Measurements from ENCODE around the gene ARHGAP26.

Gene ARHGAP26

GRCh38 chr5:143173139-143173889 is 403.1 kb downstream of the ARHGAP26 start:
- no peak overlapping the region for H3K9ac ChIP-seq (ENCODE audit: low read length in 5 of 5)
- H3K27me3 ChIP-seq (ENCODE audit: control insufficient read depth in 5 of 5, insufficient read depth in 4 of 5, low read length in 5 of 5): no peaks in the 10 kb centered on the region
- H3K9me3 ChIP-seq (ENCODE audit: control insufficient read depth in 5 of 5, low read length in 5 of 5): no peaks in the 10 kb centered on the region
- H3K27ac ChIP-seq (ENCODE audit: low read depth, low read length): no peak overlapping the region
- no peak overlapping the region for H3K4me3 ChIP-seq (ENCODE audit: low read depth in 1 of 5, low read length in 5 of 5)
- H3K36me3 ChIP-seq (ENCODE audit: control insufficient read depth in 5 of 5, insufficient read depth in 5 of 5, low read length in 5 of 5): peaks cover 0 to 9% (median 0%) of the 10 kb centered on the region in 5 donors
- peaks cover 0 to 10% (median 6%) of the 10 kb centered on the region in 5 donors for H3K4me1 ChIP-seq (ENCODE audit: control insufficient read depth in 5 of 5, insufficient read depth in 5 of 5, low read length in 5 of 5)

GRCh38 chr5:143174714-143175398 is 404.7 kb downstream of the ARHGAP26 start:
- H3K9me3 ChIP-seq (ENCODE audit: control insufficient read depth in 5 of 5, low read length in 5 of 5): no peaks in the 10 kb centered on the region
- H3K27me3 ChIP-seq (ENCODE audit: control insufficient read depth in 5 of 5, insufficient read depth in 4 of 5, low read length in 5 of 5): no peaks in the 10 kb centered on the region
- peaks cover 0 to 9% (median 0%) of the 10 kb centered on the region in 5 donors for H3K36me3 ChIP-seq (ENCODE audit: control insufficient read depth in 5 of 5, insufficient read depth in 5 of 5, low read length in 5 of 5)
- no peak overlapping the region for H3K27ac ChIP-seq (ENCODE audit: low read depth, low read length)
- no peak overlapping the region for H3K4me3 ChIP-seq (ENCODE audit: low read depth in 1 of 5, low read length in 5 of 5)
- H3K9ac ChIP-seq (ENCODE audit: low read length in 5 of 5): no peak overlapping the region
- H3K4me1 ChIP-seq (ENCODE audit: control insufficient read depth in 5 of 5, insufficient read depth in 5 of 5, low read length in 5 of 5): peaks cover 0 to 10% (median 6%) of the 10 kb centered on the region in 5 donors

GRCh38 chr5:143176048-143176447 is 405.9 kb downstream of the ARHGAP26 start:
- Histone ChIP-seq H3K9me3 (ENCODE audit: control insufficient read depth in 5 of 5, low read length in 5 of 5) (no peaks in the 10 kb centered on the region), H3K27me3 (ENCODE audit: control insufficient read depth in 5 of 5, insufficient read depth in 4 of 5, low read length in 5 of 5) (no peaks in the 10 kb centered on the region), H3K9ac (ENCODE audit: low read length in 5 of 5) (no peak overlapping the region), H3K4me1 (ENCODE audit: control insufficient read depth in 5 of 5, insufficient read depth in 5 of 5, low read length in 5 of 5) (peaks cover 0 to 14% (median 9%) of the 10 kb centered on the region in 5 donors), H3K36me3 (ENCODE audit: control insufficient read depth in 5 of 5, insufficient read depth in 5 of 5, low read length in 5 of 5) (peaks cover 0 to 9% (median 0%) of the 10 kb centered on the region in 5 donors), H3K27ac (ENCODE audit: low read depth, low read length) (no peak overlapping the region), H3K4me3 (ENCODE audit: low read depth in 1 of 5, low read length in 5 of 5) (no peak overlapping the region)

- Histone ChIP-seq H3K9me3 (ENCODE audit: control insufficient read depth in 5 of 5, low read length in 5 of 5) (no peaks in the 10 kb centered on the region), H3K27ac (ENCODE audit: low read depth, low read length) (no peak overlapping the region), H3K9ac (ENCODE audit: low read length in 5 of 5) (no peak overlapping the region), H3K4me3 (ENCODE audit: low read depth in 1 of 5, low read length in 5 of 5) (no peak overlapping the region), H3K4me1 (ENCODE audit: control insufficient read depth in 5 of 5, insufficient read depth in 5 of 5, low read length in 5 of 5) (peaks cover 0 to 13% (median 8%) of the 10 kb centered on the region in 5 donors), H3K36me3 (ENCODE audit: control insufficient read depth in 5 of 5, insufficient read depth in 5 of 5, low read length in 5 of 5) (peaks cover 0 to 9% (median 0%) of the 10 kb centered on the region in 5 donors), H3K27me3 (ENCODE audit: control insufficient read depth in 5 of 5, insufficient read depth in 4 of 5, low read length in 5 of 5) (no peaks in the 10 kb centered on the region)
Measured at GRCh38 chr5:143177263-143177983, 407.2 kb downstream of the ARHGAP26 start.

- H3K4me1 ChIP-seq (ENCODE audit: control insufficient read depth in 5 of 5, insufficient read depth in 5 of 5, low read length in 5 of 5): peaks cover 0 to 18% (median 8%) of the 10 kb centered on the region in 5 donors
- no peaks in the 10 kb centered on the region for H3K9me3 ChIP-seq (ENCODE audit: control insufficient read depth in 5 of 5, low read length in 5 of 5)
Measured at GRCh38 chr5:143179126-143179740, 409.1 kb downstream of the ARHGAP26 start.

GRCh38 chr5:143180751-143181150 is 410.6 kb downstream of the ARHGAP26 start:
- no peak overlapping the region for H3K27ac ChIP-seq (ENCODE audit: low read depth, low read length)

More at GRCh38 chr5:143179126-143179740, 409.1 kb downstream of the ARHGAP26 start:
- peaks cover 0 to under 1% (median 0%) of the 10 kb centered on the region in 5 donors for H3K36me3 ChIP-seq (ENCODE audit: control insufficient read depth in 5 of 5, insufficient read depth in 5 of 5, low read length in 5 of 5)
- no peak overlapping the region for H3K9ac ChIP-seq (ENCODE audit: low read length in 5 of 5)
- H3K4me3 ChIP-seq (ENCODE audit: low read depth in 1 of 5, low read length in 5 of 5): no peak overlapping the region
- H3K27me3 ChIP-seq (ENCODE audit: control insufficient read depth in 5 of 5, insufficient read depth in 4 of 5, low read length in 5 of 5): no peaks in the 10 kb centered on the region
- H3K27ac ChIP-seq (ENCODE audit: low read depth, low read length): no peak overlapping the region

GRCh38 chr5:143181173-143181572 is 411.0 kb downstream of the ARHGAP26 start:
- H3K9ac ChIP-seq (ENCODE audit: low read length in 5 of 5): no peak overlapping the region
- no peaks in the 10 kb centered on the region for H3K9me3 ChIP-seq (ENCODE audit: control insufficient read depth in 5 of 5, low read length in 5 of 5)
- no peaks in the 10 kb centered on the region for H3K36me3 ChIP-seq (ENCODE audit: control insufficient read depth in 5 of 5, insufficient read depth in 5 of 5, low read length in 5 of 5)
- H3K27me3 ChIP-seq (ENCODE audit: control insufficient read depth in 5 of 5, insufficient read depth in 4 of 5, low read length in 5 of 5): no peaks in the 10 kb centered on the region
- H3K4me3 ChIP-seq (ENCODE audit: low read depth in 1 of 5, low read length in 5 of 5): no peak overlapping the region
- H3K27ac ChIP-seq (ENCODE audit: low read depth, low read length): no peak overlapping the region
- peaks cover 0 to 22% (median 12%) of the 10 kb centered on the region in 5 donors for H3K4me1 ChIP-seq (ENCODE audit: control insufficient read depth in 5 of 5, insufficient read depth in 5 of 5, low read length in 5 of 5)

More at GRCh38 chr5:143180751-143181150, 410.6 kb downstream of the ARHGAP26 start:
- no peak overlapping the region for H3K4me3 ChIP-seq (ENCODE audit: low read depth in 1 of 5, low read length in 5 of 5)
- H3K9ac ChIP-seq (ENCODE audit: low read length in 5 of 5): no peak overlapping the region
- no peaks in the 10 kb centered on the region for H3K36me3 ChIP-seq (ENCODE audit: control insufficient read depth in 5 of 5, insufficient read depth in 5 of 5, low read length in 5 of 5)
- H3K4me1 ChIP-seq (ENCODE audit: control insufficient read depth in 5 of 5, insufficient read depth in 5 of 5, low read length in 5 of 5): peaks cover 0 to 22% (median 12%) of the 10 kb centered on the region in 5 donors
- H3K9me3 ChIP-seq (ENCODE audit: control insufficient read depth in 5 of 5, low read length in 5 of 5): no peaks in the 10 kb centered on the region
- no peaks in the 10 kb centered on the region for H3K27me3 ChIP-seq (ENCODE audit: control insufficient read depth in 5 of 5, insufficient read depth in 4 of 5, low read length in 5 of 5)

GRCh38 chr5:143182106-143182505 is 411.9 kb downstream of the ARHGAP26 start:
- H3K27ac ChIP-seq (ENCODE audit: low read depth, low read length): no peak overlapping the region
- H3K9ac ChIP-seq (ENCODE audit: low read length in 5 of 5): no peak overlapping the region
- peaks cover 0 to 26% (median 11%) of the 10 kb centered on the region in 5 donors for H3K4me1 ChIP-seq (ENCODE audit: control insufficient read depth in 5 of 5, insufficient read depth in 5 of 5, low read length in 5 of 5)
- H3K4me3 ChIP-seq (ENCODE audit: low read depth in 1 of 5, low read length in 5 of 5): no peak overlapping the region
- H3K36me3 ChIP-seq (ENCODE audit: control insufficient read depth in 5 of 5, insufficient read depth in 5 of 5, low read length in 5 of 5): no peaks in the 10 kb centered on the region
- no peaks in the 10 kb centered on the region for H3K27me3 ChIP-seq (ENCODE audit: control insufficient read depth in 5 of 5, insufficient read depth in 4 of 5, low read length in 5 of 5)
- H3K9me3 ChIP-seq (ENCODE audit: control insufficient read depth in 5 of 5, low read length in 5 of 5): no peaks in the 10 kb centered on the region

- H3K27ac ChIP-seq (ENCODE audit: low read depth, low read length): no peak overlapping the region
- H3K9ac ChIP-seq (ENCODE audit: low read length in 5 of 5): no peak overlapping the region
- no peak overlapping the region for H3K4me3 ChIP-seq (ENCODE audit: low read depth in 1 of 5, low read length in 5 of 5)
- no peaks in the 10 kb centered on the region for H3K27me3 ChIP-seq (ENCODE audit: control insufficient read depth in 5 of 5, insufficient read depth in 4 of 5, low read length in 5 of 5)
- H3K4me1 ChIP-seq (ENCODE audit: control insufficient read depth in 5 of 5, insufficient read depth in 5 of 5, low read length in 5 of 5): peaks cover 0 to 27% (median 17%) of the 10 kb centered on the region in 5 donors
- H3K36me3 ChIP-seq (ENCODE audit: control insufficient read depth in 5 of 5, insufficient read depth in 5 of 5, low read length in 5 of 5): no peaks in the 10 kb centered on the region
- no peaks in the 10 kb centered on the region for H3K9me3 ChIP-seq (ENCODE audit: control insufficient read depth in 5 of 5, low read length in 5 of 5)
Measured at GRCh38 chr5:143182901-143183820, 413.0 kb downstream of the ARHGAP26 start.
